HCT116 (cell line): Measurements from ENCODE around the gene PRDX6.

ENCODE experiments used
- CTCF ChIP-seq, 3 experiments: fragments of 200-600 bp in 1 of 3; sonication (generic) in 1 of 3; IDR thresholded peaks in 2 of 3; conservative IDR thresholded peaks in 1 of 3; 2 replicates each; pipeline ENCODE4 v1.5.1; 2012 to 2017; ENCODE audit warnings: low read depth in 2 of 3, low read length in 2 of 3, antibody characterized with exemption in 1 of 3, borderline replicate concordance in 1 of 3, control low read depth in 1 of 3, mild to moderate bottlenecking in 1 of 3, mixed read lengths in 1 of 3, mixed run types in 1 of 3, moderate library complexity in 1 of 3; ENCODE audit not compliant: insufficient read depth in 1 of 3
- YY1 ChIP-seq: IDR thresholded peaks from 2 replicates; pipeline ENCODE4 v1.6.1; 2011; ENCODE audit warnings: low read length, low read depth, moderate library complexity, mild to moderate bottlenecking; ENCODE audit not compliant: insufficient replicate concordance; ENCODE audit errors: extremely low read depth

DNA sequence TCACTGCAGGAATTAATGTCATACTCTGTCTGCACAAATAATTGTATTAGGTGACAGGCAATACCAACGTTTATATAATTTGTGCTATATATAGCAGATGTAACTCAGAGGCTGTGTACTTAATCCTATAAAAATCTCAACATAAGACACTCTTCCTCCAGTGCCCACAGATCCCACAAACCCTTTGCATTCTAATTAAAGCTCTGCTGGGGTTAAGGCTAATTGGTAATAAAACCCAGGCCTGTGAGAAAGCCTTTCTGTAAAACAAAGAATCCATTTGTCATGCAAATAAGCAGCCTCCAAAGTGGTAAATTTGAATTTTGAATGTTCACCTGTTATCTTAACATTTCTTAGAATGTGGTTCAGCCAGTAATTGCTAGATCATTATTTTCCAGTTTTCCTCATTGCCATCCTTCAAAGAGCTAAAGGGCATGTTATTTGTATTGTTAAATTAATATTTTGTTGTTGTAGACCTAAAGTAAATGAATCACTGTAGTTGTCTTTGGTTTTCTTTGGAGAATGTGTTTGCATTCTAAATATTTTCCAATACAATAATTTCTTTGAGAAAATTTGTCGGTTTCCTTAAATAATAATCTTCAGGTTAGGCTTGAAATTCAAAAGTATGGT, 46.3 kb upstream of the PRDX6 start:
- TF ChIP-seq YY1 (no peak), CTCF (IDR thresholded peaks at IDR 0.05 in 2 of 3, conservative IDR thresholded peaks at IDR 0.05 in 1 of 3; ENCODE audit: borderline replicate concordance in 1 of 3, insufficient read depth in 1 of 3, low read depth in 2 of 3, low read length in 2 of 3) (no peak)
